Measurements from ENCODE around the gene ABCC4. TPM values are rescaled to one million over a fixed set of nuclear protein-coding genes. Genes with fewer than 3 reads are reported as not detected.
"Not testable (repeated sequence)": the region's sequence is repeated elsewhere in the genome, so short reads cannot be mapped to it uniquely, and the experiment has no call there.

Gene ABCC4
- total RNA-seq, 2 donors from 2014 or later, result 11.4 to 14.7 TPM

DNA sequence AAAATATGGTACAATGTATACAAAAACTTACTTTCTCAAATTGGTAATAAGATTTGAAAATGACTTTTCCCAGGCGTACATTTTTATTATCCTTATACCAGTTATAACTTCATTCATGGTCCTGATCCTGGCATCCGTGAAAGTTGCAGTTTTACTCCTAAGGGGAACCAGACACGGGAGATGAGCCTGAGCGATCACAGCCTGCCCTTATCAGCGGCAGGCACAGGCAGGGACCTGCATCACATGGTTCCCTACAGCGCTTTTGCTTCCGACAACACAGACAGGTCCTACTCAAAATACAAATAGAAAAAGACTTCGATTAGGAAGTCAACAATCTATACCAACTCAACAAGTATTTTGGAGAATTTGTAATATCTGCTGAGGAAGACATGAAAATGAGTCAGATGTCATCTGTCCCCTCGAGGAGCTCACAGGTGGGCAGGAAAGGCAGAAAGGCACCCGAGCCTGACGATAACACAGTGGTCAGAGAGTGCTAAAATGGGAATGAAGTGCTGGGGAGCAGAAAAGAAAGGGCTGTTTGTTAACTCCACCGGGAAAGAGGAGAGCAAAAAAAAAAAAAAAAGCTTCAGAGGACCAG is 93.4 kb downstream of the ABCC4 start:
- H3K9ac ChIP-seq (ENCODE audit: low read depth in 2 of 2, low read length in 2 of 2), result no peak overlapping the region
- no peak for DNase-seq
- no peak overlapping the region for H3K4me3 ChIP-seq
- intact Hi-C loops (cut with DNase I), result no loop called here
- H3K27ac ChIP-seq, result no peak overlapping the region
- H3K9me3 ChIP-seq, result no peaks in the 10 kb centered on the region
- no peaks in the 10 kb centered on the region for H3K27me3 ChIP-seq
- H3K36me3 ChIP-seq, result no peaks in the 10 kb centered on the region
- no peaks in the 10 kb centered on the region for H3K4me1 ChIP-seq
- TF ChIP-seq, protein P1, sequence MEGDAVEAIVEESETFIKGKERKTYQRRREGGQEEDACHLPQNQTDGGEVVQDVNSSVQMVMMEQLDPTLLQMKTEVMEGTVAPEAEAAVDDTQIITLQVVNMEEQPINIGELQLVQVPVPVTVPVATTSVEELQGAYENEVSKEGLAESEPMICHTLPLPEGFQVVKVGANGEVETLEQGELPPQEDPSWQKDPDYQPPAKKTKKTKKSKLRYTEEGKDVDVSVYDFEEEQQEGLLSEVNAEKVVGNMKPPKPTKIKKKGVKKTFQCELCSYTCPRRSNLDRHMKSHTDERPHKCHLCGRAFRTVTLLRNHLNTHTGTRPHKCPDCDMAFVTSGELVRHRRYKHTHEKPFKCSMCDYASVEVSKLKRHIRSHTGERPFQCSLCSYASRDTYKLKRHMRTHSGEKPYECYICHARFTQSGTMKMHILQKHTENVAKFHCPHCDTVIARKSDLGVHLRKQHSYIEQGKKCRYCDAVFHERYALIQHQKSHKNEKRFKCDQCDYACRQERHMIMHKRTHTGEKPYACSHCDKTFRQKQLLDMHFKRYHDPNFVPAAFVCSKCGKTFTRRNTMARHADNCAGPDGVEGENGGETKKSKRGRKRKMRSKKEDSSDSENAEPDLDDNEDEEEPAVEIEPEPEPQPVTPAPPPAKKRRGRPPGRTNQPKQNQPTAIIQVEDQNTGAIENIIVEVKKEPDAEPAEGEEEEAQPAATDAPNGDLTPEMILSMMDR (IDR thresholded peaks at IDR 0.05), result no peak

DNA sequence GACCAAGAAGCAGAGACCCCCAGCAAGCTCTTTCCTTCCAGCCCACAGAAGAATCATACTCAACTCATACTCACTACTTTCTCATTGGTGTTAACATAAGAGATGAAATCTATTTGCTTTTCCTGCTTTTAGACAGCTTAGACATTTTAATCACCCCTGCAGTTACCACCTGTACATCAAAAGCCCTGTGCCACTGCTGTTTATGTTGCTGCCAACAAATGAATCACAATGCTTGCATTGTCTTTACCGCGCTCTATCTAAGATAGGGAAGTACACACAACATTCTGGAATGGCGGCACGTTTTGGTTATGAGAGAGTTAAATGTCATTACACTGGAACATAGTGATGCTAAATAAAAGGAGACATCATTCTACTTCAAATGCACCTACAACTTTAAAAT is 95.1 kb downstream of the ABCC4 start:
- TF ChIP-seq, protein P1 (IDR thresholded peaks at IDR 0.05), result no peak
- no peaks in the 10 kb centered on the region for H3K9me3 ChIP-seq
- no peak overlapping the region for H3K27ac ChIP-seq
- no peaks in the 10 kb centered on the region for H3K27me3 ChIP-seq
- H3K9ac ChIP-seq (ENCODE audit: low read depth in 2 of 2, low read length in 2 of 2), result no peak overlapping the region
- H3K4me1 ChIP-seq, result no peaks in the 10 kb centered on the region
- intact Hi-C loops (cut with DNase I), result no loop called here
- no peak overlapping the region for H3K4me3 ChIP-seq
- H3K36me3 ChIP-seq, result no peaks in the 10 kb centered on the region
- DNase-seq, result no peak

DNA sequence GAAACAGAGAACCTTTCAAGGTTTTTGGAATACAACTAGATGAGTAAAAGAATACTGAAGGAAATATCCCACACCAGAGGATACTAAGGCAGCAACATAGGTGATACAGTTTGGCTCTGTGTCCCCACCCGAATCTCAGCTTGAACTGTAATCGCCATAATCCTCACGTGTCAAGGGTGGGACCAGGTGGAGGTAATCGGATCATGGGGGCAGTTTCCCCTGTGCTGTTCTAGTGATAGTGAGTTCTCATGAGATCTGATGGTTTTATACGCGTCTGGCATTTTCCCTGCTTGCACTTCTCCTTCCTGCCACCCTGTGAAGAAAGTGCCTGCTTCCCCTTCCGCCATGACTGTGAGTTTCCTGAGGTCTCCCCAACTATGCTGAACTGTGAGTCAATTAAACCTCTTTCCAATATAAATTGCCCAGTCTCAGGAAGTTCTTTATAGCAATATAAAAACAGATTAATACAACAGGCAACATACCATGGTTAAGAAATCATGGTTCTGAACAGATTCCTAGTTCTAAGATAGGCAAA is 97.0 kb downstream of the ABCC4 start:
- Histone ChIP-seq H3K9ac (ENCODE audit: low read depth in 2 of 2, low read length in 2 of 2) (no peak overlapping the region), H3K9me3 (no peaks in the 10 kb centered on the region), H3K36me3 (no peaks in the 10 kb centered on the region), H3K4me3 (no peak overlapping the region), H3K27ac (no peak overlapping the region), H3K27me3 (no peaks in the 10 kb centered on the region), H3K4me1 (no peaks in the 10 kb centered on the region)
- TF ChIP-seq, protein P1 (IDR thresholded peaks at IDR 0.05), result no peak
- intact Hi-C loops (cut with DNase I), result no loop called here
- DNase-seq, result no peak

DNA sequence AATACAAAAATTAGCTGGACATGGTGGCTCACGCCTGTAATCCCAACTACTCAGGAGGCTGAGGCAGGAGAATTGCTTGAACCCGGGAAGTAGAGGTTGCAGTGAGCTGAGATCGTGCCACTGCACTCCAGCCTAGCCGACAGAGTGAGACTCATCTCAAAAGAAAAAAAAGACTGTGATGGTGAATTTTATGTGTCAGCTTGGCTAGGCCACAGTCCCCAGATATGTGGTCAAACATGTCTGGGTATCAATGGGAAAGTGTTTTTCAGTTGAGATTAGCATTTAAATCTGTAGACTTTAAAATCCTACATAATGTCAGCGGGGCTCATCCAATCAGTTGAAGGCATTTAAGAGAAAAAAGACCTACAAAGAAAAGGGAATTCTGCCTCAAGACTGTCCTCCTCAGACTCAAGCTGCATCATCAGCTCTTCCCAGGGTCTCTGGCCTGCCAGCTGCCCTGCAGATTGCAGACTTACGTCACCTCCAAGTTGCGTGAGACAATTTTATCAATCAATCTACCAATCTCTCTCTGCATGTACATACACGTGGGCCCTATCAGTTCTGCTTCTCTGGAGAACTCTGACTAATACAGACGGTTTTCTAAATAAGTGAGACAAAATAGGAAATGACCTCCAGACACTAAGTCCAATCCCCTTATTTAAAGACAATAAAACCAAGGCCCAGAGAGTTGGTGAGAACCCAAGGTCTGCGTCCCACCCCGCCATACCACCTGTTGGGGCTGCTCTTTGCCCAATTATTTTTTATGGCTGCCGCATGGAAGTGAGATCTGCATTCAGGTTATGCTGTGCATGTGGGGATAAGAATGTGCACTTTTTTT is 99.2 kb downstream of the ABCC4 start:
- Histone ChIP-seq H3K9me3 (no peaks in the 10 kb centered on the region), H3K9ac (ENCODE audit: low read depth in 2 of 2, low read length in 2 of 2) (no peak overlapping the region), H3K27ac (no peak overlapping the region), H3K4me1 (no peaks in the 10 kb centered on the region), H3K27me3 (no peaks in the 10 kb centered on the region), H3K4me3 (no peak overlapping the region), H3K36me3 (no peaks in the 10 kb centered on the region)
- DNase-seq, result no peak
- intact Hi-C loops (cut with DNase I), result no loop called here
- TF ChIP-seq, protein P1 (IDR thresholded peaks at IDR 0.05), result no peak

DNA sequence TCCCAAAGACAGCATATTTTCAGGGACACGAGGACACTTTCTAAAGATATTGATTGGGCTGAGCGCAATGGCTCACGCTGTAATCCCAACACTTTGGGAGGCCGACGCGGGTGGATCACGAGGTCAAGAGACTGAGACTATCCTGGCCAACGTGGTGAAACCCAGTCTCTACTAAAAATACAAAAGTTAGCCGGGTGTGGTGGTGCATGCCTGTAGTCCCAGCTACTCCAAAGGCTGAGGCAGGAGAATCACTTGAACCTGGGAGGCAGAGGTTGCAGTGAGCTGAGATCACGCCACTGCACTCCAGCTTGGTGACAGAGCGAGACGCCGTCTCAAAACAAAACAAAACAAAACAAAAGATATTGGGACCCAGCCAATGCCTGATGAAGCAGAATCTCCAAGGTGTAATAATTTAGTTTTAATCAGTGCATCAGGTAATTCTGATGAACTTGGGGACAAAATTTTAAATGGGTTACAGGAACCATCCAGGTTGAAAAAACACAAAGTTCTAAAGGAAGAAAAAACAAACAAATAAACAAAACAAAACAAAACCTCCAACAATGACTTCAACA is 100.8 kb downstream of the ABCC4 start:
- DNase-seq; H3K4me1 ChIP-seq; H3K9ac ChIP-seq (ENCODE audit: low read depth in 2 of 2, low read length in 2 of 2); intact Hi-C loops (cut with DNase I); H3K9me3 ChIP-seq; H3K27ac ChIP-seq; H3K36me3 ChIP-seq; H3K4me3 ChIP-seq; H3K27me3 ChIP-seq: not testable (repeated sequence)
